ENCODE data around the gene CORO1C.
A peak's percentile ranks its signal among the peaks of the same experiment; 100 is the strongest.
"Not testable (repeated sequence)": the region's sequence is repeated elsewhere in the genome, so short reads cannot be mapped to it uniquely, and the experiment has no call there.

Gene CORO1C

GRCh38 chr12:108644811-108645120 is 86.6 kb downstream of the CORO1C start:
- DNase-seq, result no peak

- DNase-seq, result no peak
Observed at GRCh38 chr12:108643941-108644810, 87.1 kb downstream of the CORO1C start.

GRCh38 chr12:108642899-108643654 is 88.2 kb downstream of the CORO1C start:
- DNase-seq, result no peak

GRCh38 chr12:108642269-108642870 is 88.9 kb downstream of the CORO1C start:
- no peak for DNase-seq

- DNase-seq, result no peak
Observed at GRCh38 chr12:108641446-108642268, 89.7 kb downstream of the CORO1C start.

- no peak for DNase-seq
Observed at GRCh38 chr12:108640802-108641445, 90.4 kb downstream of the CORO1C start.

GRCh38 chr12:108638997-108639822 is 92.1 kb downstream of the CORO1C start:
- no peak for DNase-seq

GRCh38 chr12:108638141-108638827 is 93.0 kb downstream of the CORO1C start:
- DNase-seq, result no peak

- no peak for DNase-seq
Observed at GRCh38 chr12:108637222-108637971, 93.9 kb downstream of the CORO1C start.

GRCh38 chr12:108635997-108636808 is 95.1 kb downstream of the CORO1C start:
- no peak for DNase-seq

- peak; percentile 83 for DNase-seq
Observed at GRCh38 chr12:108635201-108635996, 95.9 kb downstream of the CORO1C start.

GRCh38 chr12:108634341-108634751 is 97.0 kb downstream of the CORO1C start:
- peak; percentile 74 for DNase-seq

- DNase-seq, result peak; percentile 90
Observed at GRCh38 chr12:108633534-108634248, 97.6 kb downstream of the CORO1C start, which contains the start of gene SELPLG. TSS of gene SELPLG (minus strand) at chr12:108633894. CDS start at chr12:108624307, 9,587 bp downstream.

GRCh38 chr12:108633081-108633533 is 98.2 kb downstream of the CORO1C start:
- DNase-seq, result no peak

- not testable (repeated sequence) for DNase-seq
Observed at GRCh38 chr12:108631261-108631660, 100.1 kb downstream of the CORO1C start.

- DNase-seq, result no peak
Observed at GRCh38 chr12:108630481-108631207, 100.7 kb downstream of the CORO1C start.

All from activated CD8-positive, alpha-beta memory T cell treated with anti-CD3 and anti-CD28 coated beads for 24 hours (primary cell).